Astrocyte (in vitro differentiated cells and primary cell): Measurements from ENCODE around the gene ALX1. TPM values are rescaled to one million over a fixed set of nuclear protein-coding genes. Genes with fewer than 3 reads are reported as not detected.
"Not testable (repeated sequence)": the region's sequence is repeated elsewhere in the genome, so short reads cannot be mapped to it uniquely, and the experiment has no call there.

Experiments used
- DNase-seq: peaks from one replicate; pipeline ENCODE4 v3.0.0-alpha.2; 2010; ENCODE audit warnings: low read depth
- FAIRE-seq: peaks from 2 replicates; lab custom pipeline; 2011; peaks lifted over from hg19 to GRCh38; lab: Jason Lieb, UNC
- H2AFZ ChIP-seq: 2 replicates; pipeline ENCODE4 v1.6.0; 2012; ENCODE audit warnings: low read depth, low read length, inconsistent platforms
- H3K27ac ChIP-seq: 2 replicates; pipeline ENCODE4 v1.5.1; 2011; ENCODE audit warnings: low read depth, low read length, inconsistent platforms
- H3K27me3 ChIP-seq: 2 replicates; pipeline ENCODE4 v1.6.0; 2011; ENCODE audit warnings: low read length, inconsistent platforms; ENCODE audit not compliant: insufficient read depth
- H3K36me3 ChIP-seq: 2 replicates; pipeline ENCODE4 v1.5.1; 2011; ENCODE audit warnings: low read length, inconsistent platforms; ENCODE audit not compliant: insufficient read depth
- H3K4me1 ChIP-seq: 2 replicates; pipeline ENCODE4 v1.5.1; 2011; ENCODE audit warnings: low read length, inconsistent platforms; ENCODE audit not compliant: insufficient read depth
- H3K4me2 ChIP-seq: 2 replicates; pipeline ENCODE4 v1.6.0; 2012; ENCODE audit warnings: low read length, inconsistent platforms
- H3K4me3 ChIP-seq: 2 replicates; pipeline ENCODE4 v1.5.1; 2011; ENCODE audit warnings: low read depth, mild to moderate bottlenecking, low read length, inconsistent platforms; ENCODE audit not compliant: insufficient read depth
- H3K79me2 ChIP-seq: 2 replicates; pipeline ENCODE4 v1.6.0; 2012; ENCODE audit warnings: mild to moderate bottlenecking, low read length, inconsistent platforms; ENCODE audit not compliant: insufficient read depth
- H3K9ac ChIP-seq: 2 replicates; pipeline ENCODE4 v1.6.0; 2012; ENCODE audit warnings: mild to moderate bottlenecking, low read length, inconsistent platforms
- H3K9me3 ChIP-seq: 2 replicates; pipeline ENCODE4 v1.5.1; 2012; ENCODE audit warnings: low read depth, mild to moderate bottlenecking, low read length, inconsistent platforms; ENCODE audit not compliant: insufficient read depth
- H4K20me1 ChIP-seq: 2 replicates; pipeline ENCODE4 v1.6.0; 2012; ENCODE audit warnings: low read length, inconsistent platforms; ENCODE audit not compliant: insufficient read depth
- H3K27ac Mint-ChIP-seq: one replicate; pipeline ENCODE4 v1.8.0; 2021; ENCODE audit warnings: mild to moderate bottlenecking, mixed read lengths; ENCODE audit not compliant: unreplicated experiment
- H3K27me3 Mint-ChIP-seq: one replicate; pipeline ENCODE4 v1.8.0; 2021; ENCODE audit warnings: low read depth, mixed read lengths; ENCODE audit not compliant: unreplicated experiment
- H3K36me3 Mint-ChIP-seq: one replicate; pipeline ENCODE4 v1.8.0; 2021; ENCODE audit warnings: low read depth, mixed read lengths; ENCODE audit not compliant: unreplicated experiment
- H3K4me1 Mint-ChIP-seq: one replicate; pipeline ENCODE4 v1.8.0; 2021; ENCODE audit warnings: low read depth, mixed read lengths; ENCODE audit not compliant: unreplicated experiment
- H3K4me3 Mint-ChIP-seq: one replicate; pipeline ENCODE4 v1.8.0; 2021; ENCODE audit warnings: mild to moderate bottlenecking, moderate library complexity, mixed read lengths; ENCODE audit not compliant: unreplicated experiment
- H3K9me3 Mint-ChIP-seq: one replicate; pipeline ENCODE4 v1.8.0; 2021; ENCODE audit warnings: mild to moderate bottlenecking, mixed read lengths; ENCODE audit not compliant: unreplicated experiment
- EZH2 ChIP-seq: IDR thresholded peaks from 2 replicates; pipeline ENCODE4 v1.6.1; 2012; ENCODE audit warnings: mild to moderate bottlenecking, low read length, inconsistent platforms; ENCODE audit not compliant: insufficient read depth
- total RNA-seq: library from RNA; stranded (reverse); gene quantifications from 2 replicates; pipeline ENCODE4 v1.2.1, GENCODE V29; 2021
- TF ChIP-seq, protein P1 (sequence below): IDR thresholded peaks from 2 replicates; pipeline ENCODE4 v1.5.1; 2011; ENCODE audit warnings: low read depth, mild to moderate bottlenecking, inconsistent platforms, low read length, moderate library complexity; ENCODE audit not compliant: insufficient read depth

ALX1 gene
- total RNA-seq, 1 donor from 2014 or later = 1.4 TPM

- Histone ChIP-seq H3K27ac (no peak overlapping the region), H3K27me3 (no peaks in the 10 kb centered on the region), H3K79me2 (no peaks in the 10 kb centered on the region), H3K9me3 (no peaks in the 10 kb centered on the region), H3K4me1 (no peaks in the 10 kb centered on the region), H2AFZ (no peak overlapping the region), H3K4me3 (no peak overlapping the region), H3K4me2 (no peak overlapping the region), H4K20me1 (no peaks in the 10 kb centered on the region), H3K36me3 (no peaks in the 10 kb centered on the region), H3K9ac (no peak overlapping the region)
- Mint-ChIP-seq H3K27me3 (no peaks in the 10 kb centered on the region), H3K4me3 (no peak overlapping the region), H3K9me3 (peaks cover 2% of the 10 kb centered on the region), H3K4me1 (no peaks in the 10 kb centered on the region), H3K27ac (no peak overlapping the region), H3K36me3 (no peaks in the 10 kb centered on the region)
- DNase-seq (no peak), FAIRE-seq (no peak)
- TF ChIP-seq, protein P1, sequence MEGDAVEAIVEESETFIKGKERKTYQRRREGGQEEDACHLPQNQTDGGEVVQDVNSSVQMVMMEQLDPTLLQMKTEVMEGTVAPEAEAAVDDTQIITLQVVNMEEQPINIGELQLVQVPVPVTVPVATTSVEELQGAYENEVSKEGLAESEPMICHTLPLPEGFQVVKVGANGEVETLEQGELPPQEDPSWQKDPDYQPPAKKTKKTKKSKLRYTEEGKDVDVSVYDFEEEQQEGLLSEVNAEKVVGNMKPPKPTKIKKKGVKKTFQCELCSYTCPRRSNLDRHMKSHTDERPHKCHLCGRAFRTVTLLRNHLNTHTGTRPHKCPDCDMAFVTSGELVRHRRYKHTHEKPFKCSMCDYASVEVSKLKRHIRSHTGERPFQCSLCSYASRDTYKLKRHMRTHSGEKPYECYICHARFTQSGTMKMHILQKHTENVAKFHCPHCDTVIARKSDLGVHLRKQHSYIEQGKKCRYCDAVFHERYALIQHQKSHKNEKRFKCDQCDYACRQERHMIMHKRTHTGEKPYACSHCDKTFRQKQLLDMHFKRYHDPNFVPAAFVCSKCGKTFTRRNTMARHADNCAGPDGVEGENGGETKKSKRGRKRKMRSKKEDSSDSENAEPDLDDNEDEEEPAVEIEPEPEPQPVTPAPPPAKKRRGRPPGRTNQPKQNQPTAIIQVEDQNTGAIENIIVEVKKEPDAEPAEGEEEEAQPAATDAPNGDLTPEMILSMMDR = no peak
- no peak for TF ChIP-seq EZH2
Measured at GRCh38 chr12:85309125-85309566, 29.1 kb downstream of the ALX1 start.

DNA sequence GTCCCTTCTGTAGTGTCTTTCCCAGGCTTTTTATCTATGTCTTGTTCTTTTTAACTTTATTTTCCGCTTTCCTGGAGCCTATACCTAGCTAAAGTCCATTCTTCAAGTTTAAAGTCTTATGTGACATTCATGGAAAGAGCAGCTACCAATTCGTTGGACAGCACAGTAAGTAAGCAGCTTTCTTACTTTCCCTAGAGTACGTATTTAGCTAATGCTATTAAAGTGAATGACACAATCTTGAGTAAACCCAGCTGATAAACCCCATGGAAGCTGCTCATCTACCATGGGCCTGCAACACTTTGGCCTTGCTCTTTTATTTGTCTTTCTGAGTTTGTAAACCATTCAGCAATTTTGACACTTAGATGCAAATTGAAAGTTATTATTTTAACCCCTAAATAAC lies 30.0 kb downstream of the ALX1 start:
- Histone ChIP-seq H3K4me1 (no peaks in the 10 kb centered on the region), H3K9me3 (no peaks in the 10 kb centered on the region), H3K4me3 (no peak overlapping the region), H3K27me3 (no peaks in the 10 kb centered on the region), H3K27ac (no peak overlapping the region), H3K36me3 (no peaks in the 10 kb centered on the region), H3K4me2 (no peak overlapping the region), H3K9ac (no peak overlapping the region), H2AFZ (no peak overlapping the region), H4K20me1 (no peaks in the 10 kb centered on the region), H3K79me2 (no peaks in the 10 kb centered on the region)
- Mint-ChIP-seq H3K4me1 (no peaks in the 10 kb centered on the region), H3K4me3 (no peak overlapping the region), H3K9me3 (peaks cover 2% of the 10 kb centered on the region), H3K27me3 (no peaks in the 10 kb centered on the region), H3K27ac (no peak overlapping the region), H3K36me3 (no peaks in the 10 kb centered on the region)
- no peak for FAIRE-seq
- DNase-seq = no peak
- TF ChIP-seq EZH2 = no peak
- TF ChIP-seq, protein P1 = no peak

DNA sequence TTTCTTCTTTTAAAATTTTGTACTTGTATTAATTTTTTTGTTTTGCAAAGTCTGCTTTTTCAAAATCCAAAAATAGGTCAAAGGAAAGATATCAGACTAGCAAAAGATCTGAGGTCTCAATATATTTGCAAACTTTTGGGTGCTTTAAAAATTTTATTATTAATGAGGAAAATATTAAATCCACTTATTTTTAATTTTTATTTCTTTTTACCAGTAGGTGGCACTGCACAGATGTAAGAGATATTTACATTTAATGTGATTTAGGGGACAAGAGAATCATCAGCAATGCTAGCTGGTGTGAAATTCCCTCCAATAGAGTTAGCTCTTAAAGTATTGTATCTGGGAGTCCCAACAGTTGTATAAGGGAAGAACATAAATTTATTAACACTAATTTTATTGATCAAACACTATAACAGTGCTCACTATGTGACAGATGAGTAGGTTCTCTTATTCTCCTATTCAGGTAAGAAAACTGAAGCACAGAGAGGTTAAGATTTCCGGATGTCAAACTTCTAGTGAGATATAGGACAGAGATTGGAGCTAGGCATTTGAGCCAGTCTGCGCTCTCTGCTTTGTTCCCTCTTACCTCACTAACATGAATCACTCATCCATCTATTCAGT lies 30.5 kb downstream of the ALX1 start:
- Histone ChIP-seq H3K79me2 (no peaks in the 10 kb centered on the region), H2AFZ (no peak overlapping the region), H3K27ac (no peak overlapping the region), H3K27me3 (no peaks in the 10 kb centered on the region), H3K4me1 (no peaks in the 10 kb centered on the region), H3K9ac (no peak overlapping the region), H3K4me2 (no peak overlapping the region), H3K9me3 (no peaks in the 10 kb centered on the region), H4K20me1 (no peaks in the 10 kb centered on the region), H3K4me3 (no peak overlapping the region), H3K36me3 (no peaks in the 10 kb centered on the region)
- H3K27me3 Mint-ChIP-seq = no peaks in the 10 kb centered on the region
- TF ChIP-seq, protein P1 = peak; percentile 32
- no peak for TF ChIP-seq EZH2
- no peaks in the 10 kb centered on the region for H3K4me1 Mint-ChIP-seq
- no peak for DNase-seq
- H3K36me3 Mint-ChIP-seq = no peaks in the 10 kb centered on the region
- H3K27ac Mint-ChIP-seq = no peak overlapping the region
- H3K4me3 Mint-ChIP-seq = no peak overlapping the region
- FAIRE-seq = no peak
- peaks cover 2% of the 10 kb centered on the region for H3K9me3 Mint-ChIP-seq

GRCh38 chr12:85317866-85318636 lies 38.0 kb downstream of the ALX1 start:
- not testable (repeated sequence) for H3K4me3 ChIP-seq, FAIRE-seq, DNase-seq, H3K4me2 ChIP-seq, H3K79me2 ChIP-seq, H3K27me3 ChIP-seq, H4K20me1 ChIP-seq, H3K4me1 ChIP-seq, H3K27ac Mint-ChIP-seq, H3K9me3 Mint-ChIP-seq, H3K9me3 ChIP-seq, H3K36me3 Mint-ChIP-seq, H3K27me3 Mint-ChIP-seq, H3K27ac ChIP-seq, H2AFZ ChIP-seq, H3K4me1 Mint-ChIP-seq, H3K9ac ChIP-seq, H3K36me3 ChIP-seq
- H3K4me3 Mint-ChIP-seq = peak overlapping the region; percentile 64
